ENCODE measurements around the gene ZNF628. TPM values are rescaled to one million over a fixed set of nuclear protein-coding genes. Genes with fewer than 3 reads are reported as not detected.
A peak's percentile ranks its signal among the peaks of the same experiment; 100 is the strongest.

Gene ZNF628
- polyA plus RNA-seq, 3 donors = 0.50 to 3.1 TPM; not detected in 1

- H3K27ac Mint-ChIP-seq = peak overlapping the region in 2 of 7 donors; percentile 47 to 68
- no peaks in the 10 kb centered on the region for H3K9me3 ChIP-seq (replicated peaks in 1 of 2; ENCODE audit: control insufficient read depth in 1 of 2, insufficient read depth in 1 of 2, low read length in 2 of 2)
- H3K36me3 Mint-ChIP-seq = peaks cover 0 to 2% of the 10 kb centered on the region in 2 donors
- peak overlapping the region in 1 of 2 donors; percentile 90 for H3K4me3 Mint-ChIP-seq
- no peak for DNase-seq
- H3K4me1 ChIP-seq (ENCODE audit: control insufficient read depth in 1 of 2, insufficient read depth in 2 of 2, low read length in 2 of 2) = peaks cover 5 to 11% of the 10 kb centered on the region in 2 donors
- peak overlapping the region in 2 of 3 experiments; percentile 51 to 77 for H3K4me3 ChIP-seq (replicated peaks in 1 of 3; ENCODE audit: low read depth in 2 of 3, low read length in 3 of 3)
- 16% methylated on average over 6 of the region's 13 CpGs for WGBS (ENCODE audit: insufficient coverage)
- intact Hi-C loops (cut with micrococcal nuclease) = loop anchor here (5.0 kb wide), 2 partner anchors 37 to 362 kb away; no protein-coding TSS in a partner anchor
- peak overlapping the region; percentile 88 for H2AFZ ChIP-seq (ENCODE audit: insufficient read depth, low read depth, low read length, poor library complexity, severe bottlenecking)
- peak; percentile 76 for TF ChIP-seq CTCF (IDR thresholded peaks at IDR 0.05)
- no peaks in the 10 kb centered on the region for H3K36me3 ChIP-seq (replicated peaks in 1 of 2; ENCODE audit: control insufficient read depth in 1 of 2, insufficient read depth in 2 of 2, low read length in 2 of 2)
- H3K27ac ChIP-seq (ENCODE audit: low read depth in 1 of 2, low read length in 2 of 2) = no peak overlapping the region
- peaks cover 9% of the 10 kb centered on the region for H3K4me1 Mint-ChIP-seq
- no peaks in the 10 kb centered on the region for H3K79me2 ChIP-seq (ENCODE audit: insufficient read depth, low read length)
- no peak overlapping the region for H3K9ac ChIP-seq (ENCODE audit: insufficient read depth, low read length, poor library complexity, severe bottlenecking)
- H3K9me3 Mint-ChIP-seq = peaks cover 0 to 16% (median 9%) of the 10 kb centered on the region in 7 donors
- peaks cover 5 to 14% (median 11%) of the 10 kb centered on the region in 3 donors for H3K27me3 Mint-ChIP-seq (ENCODE audit: low read depth in 3 of 3)
- H3K4me2 ChIP-seq (replicated peaks; ENCODE audit: extremely low read depth, low read length, poor library complexity, severe bottlenecking) = peak overlapping the region; percentile 84
- no peaks in the 10 kb centered on the region for H4K20me1 ChIP-seq (ENCODE audit: insufficient read depth, low read length)
- peaks cover 0 to 3% of the 10 kb centered on the region in 2 donors for H3K27me3 ChIP-seq (ENCODE audit: control insufficient read depth in 2 of 2, insufficient read depth in 2 of 2, low read length in 2 of 2)
Measured at GRCh38 chr19:55504252-55504603, 27.8 kb downstream of the ZNF628 start.

- Mint-ChIP-seq H3K9me3 (peaks cover 0 to 16% (median 9%) of the 10 kb centered on the region in 7 donors), H3K27ac (no peak overlapping the region), H3K4me3 (no peak overlapping the region), H3K27me3 (ENCODE audit: low read depth in 3 of 3) (peaks cover 3 to 16% (median 11%) of the 10 kb centered on the region in 3 donors), H3K36me3 (peaks cover 0 to 2% of the 10 kb centered on the region in 2 donors), H3K4me1 (peaks cover 9% of the 10 kb centered on the region)
- no peaks in the 10 kb centered on the region for H3K9me3 ChIP-seq (replicated peaks in 1 of 2; ENCODE audit: control insufficient read depth in 1 of 2, insufficient read depth in 1 of 2, low read length in 2 of 2)
- no peak overlapping the region for H2AFZ ChIP-seq (ENCODE audit: insufficient read depth, low read depth, low read length, poor library complexity, severe bottlenecking)
- H3K4me2 ChIP-seq (replicated peaks; ENCODE audit: extremely low read depth, low read length, poor library complexity, severe bottlenecking) = no peak overlapping the region
- TF ChIP-seq CTCF (IDR thresholded peaks at IDR 0.05) = no peak
- H4K20me1 ChIP-seq (ENCODE audit: insufficient read depth, low read length) = no peaks in the 10 kb centered on the region
- peaks cover 0 to 3% of the 10 kb centered on the region in 2 donors for H3K27me3 ChIP-seq (ENCODE audit: control insufficient read depth in 2 of 2, insufficient read depth in 2 of 2, low read length in 2 of 2)
- no peak overlapping the region for H3K9ac ChIP-seq (ENCODE audit: insufficient read depth, low read length, poor library complexity, severe bottlenecking)
- no peak overlapping the region for H3K4me3 ChIP-seq (replicated peaks in 1 of 3; ENCODE audit: low read depth in 2 of 3, low read length in 3 of 3)
- no peaks in the 10 kb centered on the region for H3K36me3 ChIP-seq (replicated peaks in 1 of 2; ENCODE audit: control insufficient read depth in 1 of 2, insufficient read depth in 2 of 2, low read length in 2 of 2)
- 86% methylated on average over 6 of the region's 11 CpGs for WGBS (ENCODE audit: insufficient coverage)
- no peak overlapping the region for H3K27ac ChIP-seq (ENCODE audit: low read depth in 1 of 2, low read length in 2 of 2)
- no peaks in the 10 kb centered on the region for H3K79me2 ChIP-seq (ENCODE audit: insufficient read depth, low read length)
- DNase-seq = no peak
- peaks cover 5 to 11% of the 10 kb centered on the region in 2 donors for H3K4me1 ChIP-seq (ENCODE audit: control insufficient read depth in 1 of 2, insufficient read depth in 2 of 2, low read length in 2 of 2)
- intact Hi-C loops (cut with micrococcal nuclease) = loop anchor here (5.0 kb wide), 2 partner anchors 38 to 363 kb away; no protein-coding TSS in a partner anchor
Measured at GRCh38 chr19:55504981-55505380, 28.6 kb downstream of the ZNF628 start.
